Lower leg skin (tissue), 3 donors: ENCODE data around the gene KLF7.

Source experiments
- POLR2A ChIP-seq, 2 donors: fragments of 450-650 bp; IDR thresholded peaks; one replicate each; pipeline ENCODE4 v1.6.1; 2016 to 2017; ENCODE audit warnings: antibody characterized with exemption in 2 of 2, mild to moderate bottlenecking in 1 of 2, moderate library complexity in 1 of 2
- TF ChIP-seq, protein P1 (sequence below), 3 donors: fragments of 450-650 bp; IDR thresholded peaks; one replicate each; pipeline ENCODE4 v1.5.1; 2016; ENCODE audit warnings: antibody characterized with exemption in 3 of 3, mild to moderate bottlenecking in 3 of 3, moderate library complexity in 2 of 3

DNA sequence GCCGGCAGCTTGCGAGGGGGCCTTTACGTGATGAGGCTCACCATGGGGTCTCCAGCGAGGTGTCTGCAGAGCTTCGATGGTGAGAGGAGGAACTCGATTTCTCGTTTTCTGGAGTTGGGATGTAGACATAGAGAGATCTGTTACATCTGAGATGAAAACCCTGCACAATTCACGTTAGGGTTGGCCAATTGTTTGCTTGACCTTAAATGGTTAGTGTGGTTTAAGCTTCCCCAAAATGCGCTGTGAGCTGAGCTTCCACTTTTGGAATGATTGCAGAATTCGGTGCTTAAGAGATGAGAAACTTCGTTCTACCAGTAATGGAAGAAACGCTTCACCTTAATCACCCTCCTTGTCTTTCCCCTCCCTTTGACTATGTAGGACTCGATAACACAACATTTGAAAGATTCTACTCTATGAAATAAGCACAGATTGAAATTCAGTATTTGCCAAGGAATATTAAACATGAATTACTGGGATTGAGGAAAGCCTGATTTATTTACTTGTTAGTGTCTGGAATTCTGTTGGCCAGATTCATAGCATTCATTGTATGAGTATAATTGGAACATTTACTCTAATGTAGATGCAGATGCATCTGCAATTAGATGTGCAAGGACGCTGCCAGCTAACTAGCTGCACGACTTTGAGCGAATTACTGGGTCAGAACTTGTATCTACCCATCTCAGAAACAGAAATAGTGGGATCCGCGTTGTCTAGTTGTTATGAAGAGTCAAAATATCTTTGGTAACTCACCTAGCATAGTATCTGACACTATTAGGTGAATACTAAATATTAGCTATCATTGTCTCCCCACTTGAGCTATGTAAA is 1.6 kb upstream of the KLF7 start:
- no peak for TF ChIP-seq POLR2A (IDR thresholded peaks at IDR 0.05)
- TF ChIP-seq, protein P1, sequence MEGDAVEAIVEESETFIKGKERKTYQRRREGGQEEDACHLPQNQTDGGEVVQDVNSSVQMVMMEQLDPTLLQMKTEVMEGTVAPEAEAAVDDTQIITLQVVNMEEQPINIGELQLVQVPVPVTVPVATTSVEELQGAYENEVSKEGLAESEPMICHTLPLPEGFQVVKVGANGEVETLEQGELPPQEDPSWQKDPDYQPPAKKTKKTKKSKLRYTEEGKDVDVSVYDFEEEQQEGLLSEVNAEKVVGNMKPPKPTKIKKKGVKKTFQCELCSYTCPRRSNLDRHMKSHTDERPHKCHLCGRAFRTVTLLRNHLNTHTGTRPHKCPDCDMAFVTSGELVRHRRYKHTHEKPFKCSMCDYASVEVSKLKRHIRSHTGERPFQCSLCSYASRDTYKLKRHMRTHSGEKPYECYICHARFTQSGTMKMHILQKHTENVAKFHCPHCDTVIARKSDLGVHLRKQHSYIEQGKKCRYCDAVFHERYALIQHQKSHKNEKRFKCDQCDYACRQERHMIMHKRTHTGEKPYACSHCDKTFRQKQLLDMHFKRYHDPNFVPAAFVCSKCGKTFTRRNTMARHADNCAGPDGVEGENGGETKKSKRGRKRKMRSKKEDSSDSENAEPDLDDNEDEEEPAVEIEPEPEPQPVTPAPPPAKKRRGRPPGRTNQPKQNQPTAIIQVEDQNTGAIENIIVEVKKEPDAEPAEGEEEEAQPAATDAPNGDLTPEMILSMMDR (IDR thresholded peaks at IDR 0.05) = no peak
